Measurements from ENCODE around the gene MOCOS. TPM values are rescaled to one million over a fixed set of nuclear protein-coding genes. Genes with fewer than 3 reads are reported as not detected.

MOCOS gene
- total and polyA plus RNA-seq, 4 donors: 1.9 to 27.0 (median 17.0) TPM

GRCh38 chr18:36201765-36202164 is 14.5 kb downstream of the MOCOS start:
- H3K9ac ChIP-seq (ENCODE audit: low read depth in 1 of 2, low read length in 2 of 2): no peak overlapping the region
- H3K4me1 ChIP-seq (ENCODE audit: control insufficient read depth in 4 of 4, insufficient read depth in 4 of 4, low read length in 3 of 4): peaks cover 0 to 3% (median 0%) of the 10 kb centered on the region in 4 donors
- peaks cover 2 to 28% (median 19%) of the 10 kb centered on the region in 4 donors for H3K36me3 ChIP-seq (ENCODE audit: control insufficient read depth in 4 of 4, insufficient read depth in 3 of 4, low read depth in 1 of 4, low read length in 3 of 4)
- no peaks in the 10 kb centered on the region for H3K9me3 ChIP-seq (ENCODE audit: control insufficient read depth in 4 of 4, low read length in 3 of 4)
- H3K27ac ChIP-seq (ENCODE audit: low read depth in 1 of 2, low read length in 2 of 2): no peak overlapping the region
- DNase-seq (ENCODE audit: low spot score): no peak
- H3K4me3 ChIP-seq (ENCODE audit: low read depth in 1 of 3, low read length in 3 of 3): no peak overlapping the region
- no peaks in the 10 kb centered on the region for H3K27me3 ChIP-seq (ENCODE audit: control insufficient read depth in 4 of 4, insufficient read depth in 4 of 4, low read length in 3 of 4)
- 98% methylated on average over 2 of the region's 2 CpGs for WGBS
- TF ChIP-seq RAD21 (IDR thresholded peaks at IDR 0.05) (no peak), NR2F2 (IDR thresholded peaks at IDR 0.05) (no peak), TAF1 (conservative IDR thresholded peaks at IDR 0.05) (no peak), SP1 (IDR thresholded peaks at IDR 0.05) (no peak), MAX (IDR thresholded peaks at IDR 0.05) (no peak), EGR1 (IDR thresholded peaks at IDR 0.05; ENCODE audit: low read depth in 2 of 2) (no peak), YY1 (IDR thresholded peaks at IDR 0.05) (no peak), GABPA (IDR thresholded peaks at IDR 0.05 in 1 of 2, conservative IDR thresholded peaks at IDR 0.05 in 1 of 2) (no peak)
- TF ChIP-seq, protein P1, sequence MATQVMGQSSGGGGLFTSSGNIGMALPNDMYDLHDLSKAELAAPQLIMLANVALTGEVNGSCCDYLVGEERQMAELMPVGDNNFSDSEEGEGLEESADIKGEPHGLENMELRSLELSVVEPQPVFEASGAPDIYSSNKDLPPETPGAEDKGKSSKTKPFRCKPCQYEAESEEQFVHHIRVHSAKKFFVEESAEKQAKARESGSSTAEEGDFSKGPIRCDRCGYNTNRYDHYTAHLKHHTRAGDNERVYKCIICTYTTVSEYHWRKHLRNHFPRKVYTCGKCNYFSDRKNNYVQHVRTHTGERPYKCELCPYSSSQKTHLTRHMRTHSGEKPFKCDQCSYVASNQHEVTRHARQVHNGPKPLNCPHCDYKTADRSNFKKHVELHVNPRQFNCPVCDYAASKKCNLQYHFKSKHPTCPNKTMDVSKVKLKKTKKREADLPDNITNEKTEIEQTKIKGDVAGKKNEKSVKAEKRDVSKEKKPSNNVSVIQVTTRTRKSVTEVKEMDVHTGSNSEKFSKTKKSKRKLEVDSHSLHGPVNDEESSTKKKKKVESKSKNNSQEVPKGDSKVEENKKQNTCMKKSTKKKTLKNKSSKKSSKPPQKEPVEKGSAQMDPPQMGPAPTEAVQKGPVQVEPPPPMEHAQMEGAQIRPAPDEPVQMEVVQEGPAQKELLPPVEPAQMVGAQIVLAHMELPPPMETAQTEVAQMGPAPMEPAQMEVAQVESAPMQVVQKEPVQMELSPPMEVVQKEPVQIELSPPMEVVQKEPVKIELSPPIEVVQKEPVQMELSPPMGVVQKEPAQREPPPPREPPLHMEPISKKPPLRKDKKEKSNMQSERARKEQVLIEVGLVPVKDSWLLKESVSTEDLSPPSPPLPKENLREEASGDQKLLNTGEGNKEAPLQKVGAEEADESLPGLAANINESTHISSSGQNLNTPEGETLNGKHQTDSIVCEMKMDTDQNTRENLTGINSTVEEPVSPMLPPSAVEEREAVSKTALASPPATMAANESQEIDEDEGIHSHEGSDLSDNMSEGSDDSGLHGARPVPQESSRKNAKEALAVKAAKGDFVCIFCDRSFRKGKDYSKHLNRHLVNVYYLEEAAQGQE (IDR thresholded peaks at IDR 0.05): no peak

DNA sequence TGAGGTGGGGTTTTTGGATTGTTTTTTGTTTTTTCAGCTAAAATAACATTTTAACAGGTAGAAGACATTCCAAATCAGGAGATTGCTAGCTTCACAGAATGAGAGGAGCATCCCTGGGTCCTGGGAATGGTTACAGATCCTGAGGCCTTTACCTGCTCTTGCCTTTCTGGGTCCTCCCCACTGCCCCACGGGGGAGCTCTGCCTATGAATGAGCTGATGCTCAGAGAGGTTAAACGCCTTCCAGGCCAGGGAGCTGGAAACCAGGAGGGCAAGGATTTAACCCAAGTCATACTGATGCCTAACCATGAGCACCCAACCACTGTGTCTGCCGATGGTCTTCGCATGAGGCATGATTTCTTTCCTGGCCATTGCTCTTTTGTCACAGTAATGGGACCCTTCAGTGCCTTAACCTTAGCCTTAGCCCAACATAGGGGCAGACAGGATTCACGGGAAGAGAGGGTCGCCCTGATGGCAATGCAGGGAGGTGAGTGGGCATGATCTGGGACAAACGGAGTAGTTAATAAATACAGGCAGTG is 16.1 kb downstream of the MOCOS start:
- no peaks in the 10 kb centered on the region for H3K9me3 ChIP-seq (ENCODE audit: control insufficient read depth in 4 of 4, low read length in 3 of 4)
- TF ChIP-seq RXRA (IDR thresholded peaks at IDR 0.05): no peak
- TF ChIP-seq FOXA2 (IDR thresholded peaks at IDR 0.05): no peak
- TF ChIP-seq, protein P2, sequence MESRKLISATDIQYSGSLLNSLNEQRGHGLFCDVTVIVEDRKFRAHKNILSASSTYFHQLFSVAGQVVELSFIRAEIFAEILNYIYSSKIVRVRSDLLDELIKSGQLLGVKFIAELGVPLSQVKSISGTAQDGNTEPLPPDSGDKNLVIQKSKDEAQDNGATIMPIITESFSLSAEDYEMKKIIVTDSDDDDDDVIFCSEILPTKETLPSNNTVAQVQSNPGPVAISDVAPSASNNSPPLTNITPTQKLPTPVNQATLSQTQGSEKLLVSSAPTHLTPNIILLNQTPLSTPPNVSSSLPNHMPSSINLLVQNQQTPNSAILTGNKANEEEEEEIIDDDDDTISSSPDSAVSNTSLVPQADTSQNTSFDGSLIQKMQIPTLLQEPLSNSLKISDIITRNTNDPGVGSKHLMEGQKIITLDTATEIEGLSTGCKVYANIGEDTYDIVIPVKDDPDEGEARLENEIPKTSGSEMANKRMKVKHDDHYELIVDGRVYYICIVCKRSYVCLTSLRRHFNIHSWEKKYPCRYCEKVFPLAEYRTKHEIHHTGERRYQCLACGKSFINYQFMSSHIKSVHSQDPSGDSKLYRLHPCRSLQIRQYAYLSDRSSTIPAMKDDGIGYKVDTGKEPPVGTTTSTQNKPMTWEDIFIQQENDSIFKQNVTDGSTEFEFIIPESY (IDR thresholded peaks at IDR 0.05): no peak
- TF ChIP-seq GABPA (IDR thresholded peaks at IDR 0.05 in 1 of 2, conservative IDR thresholded peaks at IDR 0.05 in 1 of 2): no peak
- no peak for TF ChIP-seq FOXA1 (IDR thresholded peaks at IDR 0.05)
- TF ChIP-seq YY1 (IDR thresholded peaks at IDR 0.05): no peak
- no peak for TF ChIP-seq HNF4A (conservative IDR thresholded peaks at IDR 0.05)
- no peak for TF ChIP-seq TAF1 (conservative IDR thresholded peaks at IDR 0.05)
- no peak for TF ChIP-seq JUND (IDR thresholded peaks at IDR 0.05)
- no peak for TF ChIP-seq NR2F2 (IDR thresholded peaks at IDR 0.05)
- TF ChIP-seq, protein P1 (IDR thresholded peaks at IDR 0.05): no peak
- TF ChIP-seq, protein P3, sequence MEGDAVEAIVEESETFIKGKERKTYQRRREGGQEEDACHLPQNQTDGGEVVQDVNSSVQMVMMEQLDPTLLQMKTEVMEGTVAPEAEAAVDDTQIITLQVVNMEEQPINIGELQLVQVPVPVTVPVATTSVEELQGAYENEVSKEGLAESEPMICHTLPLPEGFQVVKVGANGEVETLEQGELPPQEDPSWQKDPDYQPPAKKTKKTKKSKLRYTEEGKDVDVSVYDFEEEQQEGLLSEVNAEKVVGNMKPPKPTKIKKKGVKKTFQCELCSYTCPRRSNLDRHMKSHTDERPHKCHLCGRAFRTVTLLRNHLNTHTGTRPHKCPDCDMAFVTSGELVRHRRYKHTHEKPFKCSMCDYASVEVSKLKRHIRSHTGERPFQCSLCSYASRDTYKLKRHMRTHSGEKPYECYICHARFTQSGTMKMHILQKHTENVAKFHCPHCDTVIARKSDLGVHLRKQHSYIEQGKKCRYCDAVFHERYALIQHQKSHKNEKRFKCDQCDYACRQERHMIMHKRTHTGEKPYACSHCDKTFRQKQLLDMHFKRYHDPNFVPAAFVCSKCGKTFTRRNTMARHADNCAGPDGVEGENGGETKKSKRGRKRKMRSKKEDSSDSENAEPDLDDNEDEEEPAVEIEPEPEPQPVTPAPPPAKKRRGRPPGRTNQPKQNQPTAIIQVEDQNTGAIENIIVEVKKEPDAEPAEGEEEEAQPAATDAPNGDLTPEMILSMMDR (IDR thresholded peaks at IDR 0.05; ENCODE audit: low read depth, low read length, missing input control): no peak
- TF ChIP-seq ATF3 (IDR thresholded peaks at IDR 0.05): no peak
- TF ChIP-seq MAX (IDR thresholded peaks at IDR 0.05): no peak
- TF ChIP-seq EGR1 (IDR thresholded peaks at IDR 0.05; ENCODE audit: low read depth in 2 of 2): no peak
- TF ChIP-seq SP1 (IDR thresholded peaks at IDR 0.05): no peak
- H3K4me1 ChIP-seq (ENCODE audit: control insufficient read depth in 4 of 4, insufficient read depth in 4 of 4, low read length in 3 of 4): peaks cover 0 to 3% (median 0%) of the 10 kb centered on the region in 4 donors
- H3K4me3 ChIP-seq (ENCODE audit: low read depth in 1 of 3, low read length in 3 of 3): no peak overlapping the region
- 89% methylated on average over 7 of the region's 7 CpGs for WGBS
- peaks cover 3 to 29% (median 20%) of the 10 kb centered on the region in 4 donors for H3K36me3 ChIP-seq (ENCODE audit: control insufficient read depth in 4 of 4, insufficient read depth in 3 of 4, low read depth in 1 of 4, low read length in 3 of 4)
- H3K27me3 ChIP-seq (ENCODE audit: control insufficient read depth in 4 of 4, insufficient read depth in 4 of 4, low read length in 3 of 4): no peaks in the 10 kb centered on the region
- no peak for DNase-seq (ENCODE audit: low spot score)
- no peak overlapping the region for H3K9ac ChIP-seq (ENCODE audit: low read depth in 1 of 2, low read length in 2 of 2)
- H3K27ac ChIP-seq (ENCODE audit: low read depth in 1 of 2, low read length in 2 of 2): no peak overlapping the region

All from liver (tissue), 9 donors.